SK-N-SH (cell line): Measurements from ENCODE around the gene NCKAP5. TPM values are rescaled to one million over a fixed set of nuclear protein-coding genes. Genes with fewer than 3 reads are reported as not detected.

Source experiments
- CTCF ChIA-PET: fragments of 300-600, 350-600 bp; formaldehyde crosslinking; extraction: SDS; loops from one replicate; lab custom pipeline; 2021; lab: Yijun Ruan, JAX
- POLR2A ChIA-PET: fragments of 350-600 bp; sonication (Branson Sonifier 250); formaldehyde crosslinking; extraction: SDS; loops from one replicate; lab custom pipeline; 2020; ENCODE audit warnings: antibody characterized with exemption, inconsistent platforms; lab: Yijun Ruan, JAX
- DNase-seq: peaks from one replicate; pipeline ENCODE4 v3.0.0; 2012
- H2AFZ ChIP-seq: fragments of 200-600 bp; sonication (generic); 2 replicates; pipeline ENCODE4 v1.8.1; 2016; ENCODE audit warnings: antibody characterized with exemption, mild to moderate bottlenecking, low read depth
- H3F3A ChIP-seq: fragments of 200-600 bp; sonication (generic); replicated peaks from 2 replicates; pipeline ENCODE3; 2016; ENCODE audit warnings: antibody characterized with exemption, mild to moderate bottlenecking; ENCODE audit not compliant: insufficient read depth
- H3K27ac ChIP-seq, 2 experiments: fragments of 200-500 bp in 1 of 2; fragments of 200-600 bp in 1 of 2; sonication (Bioruptor generic) in 1 of 2; sonication (generic), shearing (Covaris generic) in 1 of 2; 2 replicates each; pipeline versions ENCODE4 v1.5.1 to v1.6.1; 2014 to 2016; ENCODE audit warnings: low read depth in 2 of 2, inconsistent platforms in 1 of 2, low read length in 1 of 2, mild to moderate bottlenecking in 1 of 2, mixed read lengths in 1 of 2
- H3K27me3 ChIP-seq: fragments of 200-600 bp; sonication (generic), shearing (Covaris generic); 2 replicates; pipeline ENCODE4 v1.6.1; 2016; ENCODE audit warnings: mixed run types; ENCODE audit not compliant: insufficient read depth
- H3K36me3 ChIP-seq, 2 experiments: fragments of 200-500 bp in 1 of 2; fragments of 200-600 bp in 1 of 2; sonication (Bioruptor generic) in 1 of 2; sonication (generic) in 1 of 2; replicated peaks in 1 of 2; 2 replicates each; pipeline versions ENCODE3 to v1.5.1; 2014 to 2016; ENCODE audit warnings: low read length in 1 of 2, mild to moderate bottlenecking in 1 of 2; ENCODE audit not compliant: insufficient read depth in 2 of 2, control insufficient read depth in 1 of 2
- H3K4me1 ChIP-seq, 2 experiments: fragments of 200-500 bp in 1 of 2; fragments of 200-600 bp in 1 of 2; sonication (Bioruptor generic) in 1 of 2; sonication (generic), shearing (Covaris generic) in 1 of 2; 2 replicates each; pipeline versions ENCODE4 v1.5.1 to v1.6.1; 2014 to 2016; ENCODE audit warnings: low read depth in 1 of 2, low read length in 1 of 2, mixed run types in 1 of 2; ENCODE audit not compliant: insufficient read depth in 2 of 2, control insufficient read depth in 1 of 2
- H3K4me2 ChIP-seq: fragments of 200-600 bp; sonication (generic), shearing (Covaris generic); 2 replicates; pipeline ENCODE4 v1.6.1; 2017; ENCODE audit warnings: mixed run types
- H3K4me3 ChIP-seq, 2 experiments: fragments of 200-500 bp in 1 of 2; fragments of 200-600 bp in 1 of 2; sonication (Bioruptor generic) in 1 of 2; sonication (generic), shearing (Covaris generic) in 1 of 2; 2 replicates each; pipeline versions ENCODE4 v1.5.1 to v1.8.1; 2014 to 2016; ENCODE audit warnings: low read depth in 2 of 2, inconsistent platforms in 1 of 2, low read length in 1 of 2, mild to moderate bottlenecking in 1 of 2, mixed read lengths in 1 of 2, moderate library complexity in 1 of 2
- H3K79me2 ChIP-seq: fragments of 200-600 bp; sonication (generic); 2 replicates; pipeline ENCODE4 v1.8.1; 2017; ENCODE audit warnings: mild to moderate bottlenecking; ENCODE audit not compliant: insufficient read depth
- H3K9ac ChIP-seq: fragments of 200-600 bp; sonication (generic); 2 replicates; pipeline ENCODE4 v1.6.1; 2017; ENCODE audit warnings: mixed run types
- H3K9me2 ChIP-seq: fragments of 200-600 bp; sonication (generic); 2 replicates; pipeline ENCODE4 v1.6.1; 2017; ENCODE audit warnings: mixed run types
- H3K9me3 ChIP-seq: fragments of 200-600 bp; sonication (generic); 2 replicates; pipeline ENCODE4 v1.6.1; 2017; ENCODE audit warnings: mixed run types, mild to moderate bottlenecking, moderate library complexity
- H4K20me1 ChIP-seq: fragments of 200-600 bp; sonication (generic); 2 replicates; pipeline ENCODE4 v1.6.1; 2017; ENCODE audit warnings: mild to moderate bottlenecking, mixed run types; ENCODE audit not compliant: insufficient read depth
- FOSL2 ChIP-seq: IDR thresholded peaks from 2 replicates; pipeline ENCODE4 v1.4.0; 2012; ENCODE audit warnings: low read depth, mild to moderate bottlenecking, moderate library complexity, borderline replicate concordance
- GATA2 ChIP-seq: sonication (generic); formaldehyde crosslinking; IDR thresholded peaks from 2 replicates; pipeline ENCODE4 v1.5.0; 2020; ENCODE audit warnings: mild to moderate bottlenecking, missing genetic modification reagents
- IRF3 ChIP-seq: fragments of 150-350 bp; IDR thresholded peaks from 2 replicates; pipeline ENCODE4 v1.6.1; 2016; ENCODE audit warnings: mild to moderate bottlenecking, low read depth, low read length
- JUND ChIP-seq: IDR thresholded peaks from 2 replicates; pipeline ENCODE4 v1.4.0; 2012
- MEF2A ChIP-seq: IDR thresholded peaks from 2 replicates; pipeline ENCODE4 v1.4.0; 2012; ENCODE audit warnings: low read depth, borderline replicate concordance
- PBX3 ChIP-seq: IDR thresholded peaks from 2 replicates; pipeline ENCODE4; 2012
- RCOR1 ChIP-seq: fragments of 150-350 bp; IDR thresholded peaks from 2 replicates; pipeline ENCODE4 v1.6.1; 2017; ENCODE audit warnings: antibody characterized with exemption, low read length
- USF1 ChIP-seq: IDR thresholded peaks from 2 replicates; pipeline ENCODE4 v1.4.0; 2012; ENCODE audit warnings: low read depth, borderline replicate concordance
- USF2 ChIP-seq: fragments of 150-350 bp; IDR thresholded peaks from 2 replicates; pipeline ENCODE4 v1.6.1; 2017; ENCODE audit warnings: antibody characterized with exemption, low read length, low read depth, borderline replicate concordance
- WGBS: methylation state at CpG from one replicate; pipeline ENCODE4 v1.1.6; 2017; ENCODE audit warnings: low lambda C conversion rate; 5-methylcytosine and 5-hydroxymethylcytosine counted together
- polyA plus RNA-seq, 3 experiments: library from polyadenylated mRNA; depleted of rRNA; stranded (reverse); fragments of >200 nt; gene quantifications; 2 replicates each; pipeline ENCODE4 v1.2.3, GENCODE V29; 2012

Gene NCKAP5
- polyA plus RNA-seq, 1 of the 3 experiments (the other 2 are of a cell fraction), result 0.02 TPM

- no peak for TF ChIP-seq IRF3
- TF ChIP-seq USF2, result no peak
- no peak for TF ChIP-seq MEF2A
- no peak for TF ChIP-seq USF1
Observed at GRCh38 chr2:133270550-133270949, 297.7 kb downstream of the NCKAP5 start (continued).

GRCh38 chr2:133266926-133267590, 301.2 kb downstream of the NCKAP5 start:
- ChIA-PET POLR2A (no interaction called here), CTCF (interaction anchor here (1.0 to 1.4 kb wide), 3 partner anchors 25 to 577 kb away, joined by 3 to 6 read pairs (median 3); no protein-coding TSS in a partner anchor)
- no peaks in the 10 kb centered on the region for H3K9me3 ChIP-seq
- no peaks in the 10 kb centered on the region for H3K9me2 ChIP-seq
- TF ChIP-seq FOSL2 (no peak), PBX3 (no peak), RCOR1 (no peak), JUND (no peak), GATA2 (CRISPR knock-in tag) (no peak)
- peak overlapping the region; percentile 74 for H3K4me2 ChIP-seq
- peak; percentile 66 for DNase-seq
- no peaks in the 10 kb centered on the region for H3K27me3 ChIP-seq
- H3K4me1 ChIP-seq, result peaks cover 0 to 14% of the 10 kb centered on the region in 2 experiments; a peak in 2 of 4 replicates
- no peaks in the 10 kb centered on the region for H3K36me3 ChIP-seq
- no peak overlapping the region for H3K9ac ChIP-seq
- no peaks in the 10 kb centered on the region for H3F3A ChIP-seq
- H3K79me2 ChIP-seq, result no peaks in the 10 kb centered on the region
- no peak overlapping the region for H3K27ac ChIP-seq
- peak overlapping the region; percentile 44 to 51 for H3K4me3 ChIP-seq
- H4K20me1 ChIP-seq, result no peaks in the 10 kb centered on the region
- 1% methylated on average over 17 of the region's 17 CpGs for WGBS
- H2AFZ ChIP-seq, result peak overlapping the region; percentile 58
